ENCODE data around the gene LMO1.

DNA sequence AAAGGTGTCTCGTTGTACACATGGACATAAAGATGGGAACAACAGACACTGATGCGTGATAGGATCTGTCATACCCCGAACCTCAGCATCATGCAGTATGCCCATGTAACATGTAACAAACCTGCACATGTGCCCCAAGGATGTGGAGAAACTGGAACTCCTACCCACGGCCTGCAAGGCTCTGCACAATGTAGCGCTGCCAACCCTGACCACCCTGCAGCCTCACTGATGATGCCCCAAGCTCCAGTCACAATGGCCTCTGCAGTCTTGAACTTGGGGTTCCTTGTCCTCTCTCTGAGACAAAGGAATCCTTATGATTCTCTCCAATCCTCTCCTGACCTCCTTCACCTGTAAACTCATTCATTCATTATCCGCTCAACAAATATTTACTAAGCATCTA lies 14.2 kb downstream of the LMO1 start:
- TF ChIP-seq CTCF (IDR thresholded peaks at IDR 0.05 in 2 of 3, conservative IDR thresholded peaks at IDR 0.05 in 1 of 3; ENCODE audit: borderline replicate concordance in 1 of 3, insufficient read depth in 1 of 3, low read depth in 2 of 3, low read length in 2 of 3) (no peak), CEBPB (IDR thresholded peaks at IDR 0.05; ENCODE audit: low read depth) (no peak), POLR2AphosphoS5 (IDR thresholded peaks at IDR 0.05; ENCODE audit: low read depth, low read length) (no peak), EZH2phosphoT487 (IDR thresholded peaks at IDR 0.05; ENCODE audit: borderline replicate concordance) (no peak), POLR2A (IDR thresholded peaks at IDR 0.05; ENCODE audit: borderline replicate concordance, extremely low read depth, insufficient read depth, insufficient read length) (no peak)

Measured in HCT116 (cell line).